Dermis microvascular lymphatic vessel endothelial cell (primary cell): ENCODE data around the gene HUNK. TPM values are rescaled to one million over a fixed set of nuclear protein-coding genes. Genes with fewer than 3 reads are reported as not detected.

ENCODE experiments used
- DNase-seq, 2 donors: peaks; one replicate each; pipeline versions ENCODE4 v3.0.0 to v3.0.0-alpha.2; 2010; ENCODE audit warnings: low read depth in 2 of 2
- total RNA-seq: library from RNA; depleted of rRNA; stranded (reverse); fragments of >200 nt; gene quantifications from 2 replicates; pipeline ENCODE4 v1.2.1, GENCODE V29; 2014

HUNK gene
- total RNA-seq, 1 donor from 2014 or later = under 0.01 TPM

DNA sequence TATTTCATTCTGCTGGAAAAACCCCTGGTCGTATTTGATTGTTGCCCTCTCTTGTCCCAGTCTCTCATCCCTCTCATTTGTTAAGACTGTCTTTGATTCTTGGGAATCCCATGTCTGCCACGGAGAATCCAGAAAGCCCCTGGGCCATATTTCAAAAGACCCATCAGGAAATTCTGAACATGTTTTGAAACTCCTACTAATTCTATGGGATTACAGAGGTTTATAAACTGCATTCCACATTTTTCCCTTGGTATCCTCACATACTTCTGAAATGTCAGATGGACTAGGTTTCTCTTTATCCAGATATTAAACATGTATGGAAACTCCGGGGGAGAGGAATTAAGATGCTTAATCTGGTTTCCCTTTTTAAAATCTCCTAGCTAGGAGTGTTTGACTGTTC, 80.0 kb downstream of the HUNK start:
- no peak for DNase-seq

DNA sequence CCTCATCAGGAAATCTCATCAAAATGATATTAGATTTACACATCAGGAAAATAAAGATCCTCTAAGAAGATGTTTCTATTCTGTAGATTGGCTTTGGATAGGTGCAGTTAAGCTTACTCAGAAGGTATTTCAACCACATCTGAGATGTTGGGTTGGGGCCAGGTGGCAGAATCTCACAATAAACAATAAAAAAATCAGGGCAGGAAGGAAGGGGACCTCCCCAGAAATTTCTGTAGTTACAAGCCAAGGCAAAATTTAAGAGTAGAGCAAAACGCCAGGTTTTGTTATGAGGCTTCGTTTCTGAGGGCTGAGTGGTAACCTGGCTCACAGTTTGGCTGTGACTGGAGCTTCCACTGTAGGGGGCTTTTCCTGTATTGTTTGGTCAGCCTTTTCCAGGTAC, 84.8 kb downstream of the HUNK start:
- no peak for DNase-seq

DNA sequence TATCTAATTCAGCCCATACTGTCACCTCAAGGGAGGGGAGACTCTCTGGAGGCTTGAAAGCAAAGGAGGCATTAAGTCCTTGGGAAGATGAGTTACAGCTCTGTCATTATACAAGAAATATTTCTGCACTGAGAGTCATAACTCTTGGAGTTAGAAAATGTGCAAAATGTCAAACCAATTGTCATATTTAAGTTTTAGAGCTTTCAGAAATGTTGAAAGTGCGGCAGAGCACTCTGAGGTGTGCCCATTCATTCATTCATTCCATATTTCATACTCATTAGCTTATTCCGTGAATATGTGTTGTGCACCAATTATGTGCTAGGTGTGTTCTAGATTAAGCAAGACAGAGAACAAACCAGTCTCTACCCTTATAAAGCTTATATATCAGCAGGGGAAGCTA, 87.1 kb downstream of the HUNK start:
- DNase-seq = no peak

DNA sequence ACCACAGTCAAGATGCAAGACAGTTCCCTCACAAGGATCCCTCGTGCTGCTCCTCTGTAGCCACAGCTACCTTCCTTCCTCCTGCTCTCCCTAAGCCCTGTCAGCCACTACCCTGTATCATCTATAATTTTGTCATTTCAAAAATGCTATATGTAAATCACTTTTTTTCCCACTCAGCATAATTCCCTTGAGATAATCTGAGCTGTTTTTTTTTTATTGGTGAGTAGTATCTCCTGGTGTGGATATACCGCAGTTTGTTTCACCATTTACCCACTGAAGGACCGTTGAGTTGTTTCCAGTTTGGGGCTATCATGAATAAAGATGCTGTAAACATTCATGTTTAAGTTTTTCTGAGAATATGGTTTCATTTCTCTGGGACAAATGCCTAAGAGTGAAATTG, 88.2 kb downstream of the HUNK start:
- DNase-seq = no peak

DNA sequence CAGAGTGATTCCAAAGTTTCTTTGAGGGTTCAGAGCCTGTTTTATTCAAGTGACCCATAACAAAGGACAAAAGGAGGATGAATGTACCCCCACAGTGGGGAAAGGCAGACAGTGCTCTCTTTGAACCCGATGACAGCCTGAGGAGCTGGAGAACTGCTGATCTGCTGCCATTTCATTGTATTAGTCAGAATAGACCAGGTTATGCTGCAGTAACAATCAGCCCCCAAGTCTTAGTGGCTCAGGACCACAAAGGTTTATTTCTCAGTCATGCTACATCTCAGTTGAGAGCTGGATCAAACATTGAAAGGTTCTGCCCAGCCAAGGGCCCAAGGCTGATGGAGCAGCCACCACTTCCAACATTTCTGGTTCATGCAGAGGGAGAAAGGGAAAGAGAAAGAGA, 88.9 kb downstream of the HUNK start:
- DNase-seq = no peak

DNA sequence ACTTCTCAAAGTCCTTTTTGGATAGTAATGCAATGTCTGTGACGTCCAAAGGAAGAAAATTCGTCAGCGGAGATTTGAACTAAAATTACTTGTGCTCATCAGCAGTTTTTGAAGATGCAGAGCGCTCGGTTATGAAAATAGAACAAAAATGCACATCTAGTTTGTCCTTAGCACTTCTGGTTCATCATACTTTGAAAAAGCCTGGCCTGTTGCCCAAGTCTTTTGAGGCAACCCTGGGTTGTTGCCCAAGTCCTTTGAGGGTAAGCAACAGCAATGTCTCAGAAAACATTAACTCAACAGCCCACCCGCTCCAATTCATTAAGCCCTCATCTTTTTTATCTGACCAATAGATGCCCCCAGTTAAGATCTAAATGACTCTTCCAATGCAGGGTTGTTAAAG, 91.9 kb downstream of the HUNK start:
- no peak for DNase-seq

DNA sequence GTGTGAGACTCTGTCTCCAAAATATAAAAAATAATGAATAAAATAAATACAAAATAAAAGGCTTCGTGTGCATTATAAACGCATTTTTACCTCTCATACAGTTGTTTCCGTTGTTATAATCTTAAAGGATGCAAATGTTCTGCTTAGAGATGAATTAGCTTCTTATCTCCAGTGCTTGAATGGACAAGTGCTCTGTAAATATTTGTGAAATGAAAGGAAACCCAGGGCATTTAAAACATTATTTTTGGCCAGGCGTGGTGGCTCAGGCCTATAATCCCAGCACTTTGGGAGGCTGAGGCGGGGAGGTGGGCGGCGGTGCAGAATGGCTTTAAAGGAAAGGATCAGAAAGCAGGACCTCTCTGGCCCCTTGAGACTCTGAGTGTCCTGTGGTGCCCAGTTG, 94.5 kb downstream of the HUNK start:
- no peak for DNase-seq

DNA sequence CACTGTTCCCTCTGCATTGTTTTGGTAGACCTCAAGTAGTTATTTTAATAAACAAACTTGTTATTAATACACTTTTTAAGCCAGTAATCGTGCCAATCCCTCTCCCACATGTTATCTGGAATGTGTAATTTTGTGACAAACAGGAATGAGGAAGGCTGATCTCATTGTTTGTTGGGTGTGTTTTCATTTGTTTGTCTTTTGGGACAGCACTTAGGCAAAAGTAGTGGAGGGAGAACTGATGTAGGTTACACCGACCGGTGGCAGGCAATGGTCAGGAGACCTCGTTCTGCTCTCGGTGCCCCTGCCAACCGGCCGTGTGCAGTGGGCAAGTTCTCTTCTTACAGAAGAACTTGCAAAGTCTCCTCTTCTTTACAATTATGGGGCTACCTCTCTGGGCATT, 99.8 kb downstream of the HUNK start:
- no peak for DNase-seq

DNA sequence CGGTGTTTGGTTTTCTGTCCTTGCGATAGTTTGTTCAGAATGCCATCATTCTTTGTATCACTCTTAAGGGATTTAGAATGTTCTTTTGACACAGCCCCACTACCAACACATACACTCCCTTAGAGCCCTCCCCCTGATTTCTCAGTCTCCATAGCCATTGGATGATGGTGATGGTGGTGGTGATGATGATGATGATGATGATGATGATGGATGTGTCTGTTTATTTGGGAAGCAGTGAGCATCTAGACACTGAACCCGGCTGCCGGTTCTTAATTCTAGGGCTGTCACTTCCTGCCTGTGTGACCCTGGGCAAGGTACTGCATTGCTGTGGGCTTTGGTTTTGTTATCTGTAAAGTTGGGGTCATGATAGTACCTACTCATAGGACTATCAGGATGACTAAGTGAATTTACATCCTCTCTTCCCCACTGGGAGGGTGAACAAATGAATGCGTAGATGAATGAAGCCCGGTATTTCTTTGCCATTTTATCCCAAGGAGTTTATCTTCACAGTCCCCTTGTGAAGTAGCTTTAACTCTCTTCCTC, 100.7 kb downstream of the HUNK start:
- no peak for DNase-seq

DNA sequence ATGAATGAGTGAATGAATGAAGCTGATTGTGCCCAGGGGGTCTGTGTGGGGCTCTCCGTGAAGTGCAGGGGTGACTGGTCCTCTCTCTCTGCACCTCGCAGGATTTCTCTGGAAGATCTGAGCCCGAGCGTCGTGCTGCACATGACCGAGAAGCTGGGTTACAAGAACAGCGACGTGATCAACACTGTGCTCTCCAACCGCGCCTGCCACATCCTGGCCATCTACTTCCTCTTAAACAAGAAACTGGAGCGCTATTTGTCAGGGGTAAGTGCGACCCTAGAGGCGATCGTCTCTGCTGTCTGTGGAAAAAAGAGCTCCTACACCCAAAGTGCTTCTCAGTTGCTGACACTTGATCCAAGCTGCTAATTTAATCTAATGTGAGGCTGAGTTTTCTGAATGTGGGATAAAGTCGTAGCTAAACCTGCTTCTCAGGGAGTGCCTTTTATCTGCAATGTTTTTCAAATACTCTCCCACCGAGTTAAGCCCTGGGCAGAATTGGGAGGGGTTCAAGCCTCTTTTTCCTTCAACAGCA, 101.7 kb downstream of the HUNK start:
- no peak for DNase-seq

DNA sequence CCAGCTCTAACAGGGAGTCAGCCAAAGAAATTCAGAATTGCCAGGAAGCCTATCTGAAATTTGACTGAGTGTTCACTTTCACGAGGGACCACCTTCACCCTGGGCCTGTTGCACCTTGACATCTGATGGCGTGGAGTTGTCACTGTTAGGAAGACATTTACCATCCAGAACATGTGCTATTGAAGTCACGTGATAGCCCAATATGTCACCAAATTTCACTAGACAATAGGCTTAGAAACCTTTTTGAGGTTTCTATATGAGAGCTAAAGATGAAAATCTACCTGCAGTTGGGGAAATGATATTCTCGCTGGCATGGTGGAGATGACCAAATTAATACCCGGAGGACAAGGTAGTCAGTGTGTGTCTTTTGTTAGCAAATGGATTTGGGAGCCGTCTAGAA, 102.7 kb downstream of the HUNK start:
- no peak for DNase-seq

DNA sequence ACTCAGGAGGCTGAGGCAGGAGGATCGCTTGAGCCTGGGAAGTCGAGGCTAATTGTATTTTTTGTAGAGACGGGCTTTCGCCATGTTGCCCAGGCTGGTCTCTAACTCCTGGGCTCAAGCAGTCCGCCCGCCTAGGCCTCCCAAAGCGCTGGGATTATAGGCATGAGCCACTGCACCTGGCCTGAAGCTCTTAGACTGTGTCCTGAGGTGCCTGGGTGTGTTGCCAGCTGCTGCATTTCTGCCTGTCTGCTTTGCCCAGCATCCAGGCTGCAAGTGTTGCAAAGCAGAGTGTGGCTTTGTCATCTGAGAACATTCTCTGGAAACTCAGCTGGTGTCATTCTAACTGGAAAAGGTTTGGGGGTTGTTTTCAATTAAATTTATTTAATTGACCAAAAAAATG, 105.0 kb downstream of the HUNK start:
- DNase-seq = no peak

DNA sequence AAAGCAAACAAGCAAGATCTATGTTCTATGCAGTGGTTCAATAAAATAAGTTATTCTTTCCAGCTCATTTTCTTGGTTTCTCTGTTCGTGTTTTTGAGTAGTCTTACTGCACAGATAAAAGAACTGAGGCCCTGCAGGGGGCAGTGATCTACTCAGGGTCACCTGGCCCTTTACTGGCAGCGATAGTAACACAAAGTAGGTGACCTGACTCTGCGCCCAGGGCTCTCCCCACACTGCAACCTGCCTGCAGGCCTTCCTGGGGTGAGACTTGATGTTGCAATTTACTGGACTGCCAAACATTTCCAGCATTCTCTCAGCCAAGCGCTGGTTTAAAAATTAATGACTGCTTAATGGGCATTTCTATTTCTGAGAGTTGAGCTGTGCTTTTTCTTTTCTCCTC, 110.3 kb downstream of the HUNK start:
- DNase-seq = no peak

DNA sequence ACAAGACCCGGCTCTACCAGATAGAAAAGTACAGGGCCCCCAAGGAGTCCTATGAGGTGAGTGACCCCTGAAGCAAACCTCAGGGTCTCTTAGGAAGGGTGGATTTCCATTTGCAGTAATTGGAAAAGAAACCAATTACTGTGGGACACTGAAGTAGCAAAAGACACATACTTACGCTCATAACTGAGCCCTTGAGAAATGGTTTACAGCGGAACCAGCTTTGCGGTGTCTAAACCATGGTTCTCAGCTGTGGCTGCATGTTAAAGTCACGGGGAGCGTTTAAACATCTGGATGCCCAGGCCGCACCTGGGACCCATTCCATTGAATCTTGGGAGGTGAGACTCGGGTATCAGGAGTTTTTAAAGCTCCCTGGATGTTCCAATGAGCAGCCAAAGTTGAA, 110.7 kb downstream of the HUNK start:
- DNase-seq = no peak

DNA sequence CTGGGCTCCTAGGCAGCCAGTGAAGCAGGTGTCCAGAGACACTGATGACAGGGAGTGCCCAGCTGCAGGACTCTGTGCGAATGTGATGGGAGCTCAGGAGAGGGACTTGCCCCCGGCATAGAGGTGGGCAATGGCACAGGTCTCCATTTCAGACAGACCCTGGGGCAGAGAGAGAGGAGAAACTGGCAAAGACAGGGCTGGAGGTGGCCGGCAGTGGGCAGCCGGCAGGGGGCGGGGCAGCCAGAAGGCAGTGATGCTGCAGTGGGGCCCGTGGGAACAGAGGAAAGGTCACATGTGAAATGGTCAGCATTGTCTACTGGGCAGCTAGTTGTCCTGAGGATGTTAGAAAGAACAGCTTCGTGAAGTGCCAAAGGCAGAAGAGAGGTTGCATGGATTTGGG, 112.6 kb downstream of the HUNK start:
- no peak for DNase-seq

DNA sequence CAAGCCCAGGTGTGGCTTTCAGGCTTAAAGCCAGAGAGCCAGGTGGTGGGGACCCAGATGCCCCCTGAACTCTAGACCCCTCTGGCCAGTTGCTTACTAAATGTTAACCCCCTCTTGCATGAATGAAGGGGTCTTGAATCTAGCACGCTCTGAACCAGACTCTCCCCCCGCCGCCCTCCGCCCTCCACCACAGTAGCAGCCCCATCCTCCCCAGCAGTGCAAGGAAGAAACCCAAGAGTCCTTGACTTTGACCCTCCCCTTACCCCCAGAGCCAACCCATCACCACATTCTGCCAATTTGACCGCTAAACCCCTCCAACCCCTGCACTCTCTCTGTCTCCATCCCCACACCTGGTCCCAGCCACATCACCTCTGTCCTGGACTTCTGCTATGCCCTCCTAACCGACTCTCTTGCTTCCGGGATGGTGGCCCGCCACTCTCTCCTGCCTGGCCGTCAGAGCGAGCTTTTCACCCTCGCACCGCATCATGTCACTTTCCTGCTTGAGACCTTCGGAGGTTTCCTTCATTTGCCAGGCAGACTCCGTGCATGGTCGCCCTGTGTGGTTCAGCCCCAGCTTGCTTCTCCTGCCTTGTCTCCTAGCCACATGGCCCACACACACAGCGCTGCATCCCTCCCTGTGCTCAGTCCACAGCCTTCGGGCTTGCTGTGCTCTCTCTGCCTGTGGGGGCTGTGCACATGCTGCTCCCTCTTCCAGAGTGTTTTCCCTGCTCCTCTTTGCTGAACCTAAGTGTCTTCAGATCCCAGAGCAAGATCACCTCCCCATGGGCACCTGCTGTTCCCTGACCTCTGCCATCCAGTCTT, 113.4 kb downstream of the HUNK start:
- no peak for DNase-seq

DNA sequence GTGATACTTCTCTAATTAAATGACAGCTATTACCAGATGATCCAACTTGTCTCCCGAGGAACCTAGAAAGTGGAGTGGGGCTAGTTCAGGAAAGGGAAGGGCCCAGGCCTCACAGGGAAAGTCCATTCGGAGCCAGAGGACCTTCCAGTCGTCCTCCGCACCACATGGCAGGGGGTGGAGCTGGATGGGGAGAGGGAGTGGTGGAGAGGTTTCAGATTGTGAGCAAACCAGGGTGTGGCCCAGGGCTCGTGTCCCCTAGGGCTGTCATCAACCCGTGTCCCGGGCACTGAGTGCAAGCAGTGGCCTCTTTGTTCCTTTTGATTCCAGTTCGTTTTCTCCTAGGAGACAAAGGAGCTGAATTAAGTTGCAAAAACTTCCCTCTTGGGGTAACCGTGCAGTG, 114.9 kb downstream of the HUNK start:
- no peak for DNase-seq

DNA sequence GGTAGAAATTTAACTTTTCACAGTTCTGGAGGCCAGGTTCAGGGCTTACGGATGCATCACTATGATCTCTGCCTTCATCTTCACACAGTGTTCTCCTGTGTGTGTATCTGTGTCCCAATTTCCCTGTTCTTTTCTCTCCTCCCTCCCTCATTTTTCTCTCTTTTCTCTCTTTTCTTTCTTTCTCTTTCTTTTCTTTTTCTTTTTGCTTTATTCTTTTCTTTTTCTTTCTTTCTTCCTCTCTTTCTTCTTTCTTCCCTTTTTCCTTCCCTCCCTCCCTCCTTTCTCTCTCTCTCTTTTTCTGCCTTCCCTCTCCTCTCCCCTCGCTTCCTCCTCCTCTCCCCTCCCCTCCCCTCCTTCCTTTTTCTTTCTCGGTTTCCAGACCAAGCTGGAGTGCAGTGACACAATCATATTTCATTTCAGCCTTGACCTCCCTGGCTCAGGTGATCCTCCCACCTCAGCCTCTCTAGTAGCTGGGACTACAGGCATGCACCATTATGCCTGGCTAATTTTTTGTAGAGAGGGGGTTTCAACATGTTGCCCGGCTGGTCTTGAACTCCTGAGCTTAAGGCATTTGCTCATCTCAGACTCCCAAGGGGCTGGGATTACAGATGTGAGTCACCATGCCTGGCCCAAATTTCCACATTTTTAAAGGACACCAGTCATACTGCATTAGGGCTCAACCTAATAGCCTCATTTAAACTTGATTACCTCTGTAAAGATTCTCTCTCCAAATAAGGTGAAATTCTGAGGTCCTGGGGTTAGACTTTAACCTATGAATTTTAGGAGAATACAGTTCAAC, 115.9 kb downstream of the HUNK start:
- DNase-seq = no peak

DNA sequence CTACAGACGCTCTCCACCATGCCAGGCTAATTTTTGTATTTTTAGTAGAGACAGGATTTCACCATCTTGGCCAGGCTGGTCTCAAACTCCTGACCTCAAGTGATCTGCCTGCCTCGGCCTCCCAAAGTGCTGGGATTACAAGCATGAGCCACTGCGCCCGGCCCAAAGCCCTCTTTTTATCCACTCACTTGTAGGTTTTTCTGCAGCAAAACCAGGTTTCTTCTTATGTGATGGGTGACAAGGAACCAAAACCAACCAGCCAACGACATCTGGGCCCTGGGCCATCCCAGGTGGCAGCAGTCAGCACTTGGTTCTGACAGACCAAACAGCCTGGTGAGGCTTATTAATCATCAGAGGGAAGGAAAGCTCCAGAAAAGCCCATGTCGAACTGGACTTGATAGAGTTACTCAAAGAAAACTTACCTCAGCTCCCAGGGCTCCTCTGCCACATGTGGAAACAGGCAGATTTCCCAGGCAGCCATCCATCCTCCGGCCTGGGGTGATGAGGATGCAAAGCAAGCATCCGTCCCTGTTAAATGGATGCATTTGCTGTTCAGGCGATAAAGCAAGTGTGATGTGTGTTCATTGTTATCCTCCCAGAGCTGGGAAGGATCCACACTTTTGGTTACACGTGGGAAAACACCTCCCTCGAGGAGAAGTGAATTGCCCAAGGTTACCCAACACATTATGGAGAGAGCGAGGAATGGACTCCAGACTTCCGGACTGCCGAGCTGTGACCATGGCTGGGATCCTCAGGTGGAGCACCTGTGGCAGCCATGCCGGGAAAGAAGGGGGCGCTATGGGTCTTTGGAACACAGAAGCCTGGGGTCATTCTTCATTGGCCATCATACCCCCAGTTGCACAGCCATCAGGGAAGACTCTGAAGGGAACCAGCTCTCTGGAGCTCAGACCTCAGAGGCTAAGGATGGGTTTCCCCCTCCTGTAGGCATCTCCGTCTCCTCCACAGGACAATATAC, 118.8 kb downstream of the HUNK start:
- DNase-seq = peak in 1 of 2 donors; percentile 8

DNA sequence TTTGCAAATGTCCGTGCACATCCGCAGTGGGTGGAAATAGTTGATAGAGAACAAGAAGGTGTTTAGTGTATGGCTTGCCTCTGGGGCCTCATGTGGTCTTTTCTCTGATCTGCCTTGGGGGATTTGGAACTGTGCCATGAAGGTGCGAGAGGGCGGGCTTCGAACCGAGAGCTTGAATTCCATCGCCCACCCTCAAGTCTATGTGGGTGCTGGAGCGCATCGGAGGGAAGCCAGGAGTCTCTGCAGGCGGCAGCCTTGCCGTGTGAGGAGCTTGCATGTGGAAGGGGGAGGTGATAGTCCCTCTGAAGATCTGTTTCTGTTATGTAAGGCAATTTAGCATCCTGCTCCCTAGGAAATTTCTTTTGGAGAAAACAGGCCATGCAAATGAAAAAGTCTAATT, 119.6 kb downstream of the HUNK start:
- DNase-seq = no peak
